Adrenal gland (tissue), 12 donors: ENCODE measurements around the gene PRKCE. TPM values are rescaled to one million over a fixed set of nuclear protein-coding genes. Genes with fewer than 3 reads are reported as not detected.
A peak's percentile ranks its signal among the peaks of the same experiment; 100 is the strongest.
"Not testable (repeated sequence)": the region's sequence is repeated elsewhere in the genome, so short reads cannot be mapped to it uniquely, and the experiment has no call there.

ENCODE experiments used
- DNase-seq, 7 donors: peaks; one replicate each; pipeline ENCODE4 v3.0.0-alpha.2; 2019 to 2020
- H3K27ac ChIP-seq, 5 donors: fragments of 200-600 bp; sonication (generic) in 4 of 5; 1 replicate in 3 of 5; 2 replicates in 2 of 5; pipeline versions ENCODE4 v1.5.1 to v1.8.0; 2016 to 2020; ENCODE audit warnings: mild to moderate bottlenecking in 1 of 5
- H3K27me3 ChIP-seq: fragments of 200-600 bp; 2 replicates; pipeline ENCODE4 v1.8.0; 2021
- H3K36me3 ChIP-seq, 2 donors: fragments of 200-600 bp; replicated peaks in 1 of 2; 1 replicate in 1 of 2; 2 replicates in 1 of 2; pipeline versions ENCODE4 v1.5.1 to v1.8.0; 2018 to 2022
- H3K4me1 ChIP-seq, 2 donors: fragments of 200-600 bp; replicated peaks in 1 of 2; 1 replicate in 1 of 2; 2 replicates in 1 of 2; pipeline versions ENCODE4 v1.5.1 to v1.8.0; 2018 to 2021
- H3K4me3 ChIP-seq, 4 donors: fragments of 200-600 bp; sonication (generic) in 3 of 4; one replicate each; pipeline ENCODE4 v1.5.1; 2016 to 2018
- H3K9me3 ChIP-seq, 3 donors: fragments of 200-600 bp; sonication (generic) in 1 of 3; replicated peaks in 1 of 3; 1 replicate in 2 of 3; 2 replicates in 1 of 3; pipeline versions ENCODE4 v1.5.1 to v1.8.0; 2016 to 2021
- CTCF ChIP-seq, 6 experiments: fragments of 450-650 bp in 4 of 6; fragments of 200-600 bp in 2 of 6; sonication (generic) in 1 of 6; IDR thresholded peaks; 1 replicate in 5 of 6; 2 replicates in 1 of 6; pipeline versions ENCODE4 v1.5.1 to v1.8.0; 2016 to 2021; ENCODE audit warnings: antibody characterized with exemption in 6 of 6, mild to moderate bottlenecking in 2 of 6, moderate library complexity in 1 of 6
- POLR2A ChIP-seq, 2 donors: fragments of 450-650 bp; IDR thresholded peaks; one replicate each; pipeline ENCODE4 v1.6.1; 2017; ENCODE audit warnings: antibody characterized with exemption in 2 of 2, mild to moderate bottlenecking in 2 of 2, moderate library complexity in 1 of 2
- WGBS, 4 donors: extraction: QIAGEN DNeasy Blood & Tissue Kit in 2 of 4; methylation state at CpG; one replicate each; pipeline versions ENCODE4 v1.1.5 to v1.1.7; 2013 to 2017; 5-methylcytosine and 5-hydroxymethylcytosine counted together
- intact Hi-C, 2 donors: fragments of 100-400 bp; cut with DNase I; formaldehyde crosslinking; loops; one replicate each; pipeline versions ENCODE4 v1.14.1 to v1.15.0; 2022 to 2023
- polyA plus RNA-seq, 3 donors: library from polyadenylated mRNA; stranded (reverse); fragments of 200-250 nt in 2 of 3; fragments of 350-450 nt in 1 of 3; fragmentation: Illumina TruSeq in 1 of 3; extraction: RNeasy Lipid Tissue Mini Kit (QIAGEN cat#74804) in 1 of 3; gene quantifications; one replicate each; pipeline ENCODE4 v1.2.3, GENCODE V29; 2013 to 2014
- total RNA-seq, 9 donors: library from RNA; depleted of rRNA in 4 of 9; stranded (reverse); fragments of >200 nt in 4 of 9; fragments of 120-200 nt in 1 of 9; fragmentation: NEBNext Ultra II Directional in 1 of 9; extraction: Animal tissue kit (Norgen Biotek cat#: 25700) in 1 of 9; gene quantifications; one replicate each; pipeline versions ENCODE4 v1.1.0 to v1.2.4, GENCODE V29; 2013 to 2023
- donor health status: healthy with polysubstance abuse.
- donor health status: Bipolar disorder and iron deficiency.
- donor health status: DM: yes; HTN: yes; CAD: no.
- donor health status: DM: no; HTN: no; CAD: no.
- donor health status: DM: no; HTN: no; CAD: no.
- donor health status: DM: yes; HTN: yes; CAD: no.

PRKCE gene
- total and polyA plus RNA-seq, 12 donors, result 1.9 to 19.2 (median 8.0) TPM

- Histone ChIP-seq H3K4me1 (peaks cover 5 to 17% of the 10 kb centered on the region in 2 donors), H3K4me3 (no peak overlapping the region), H3K27me3 (no peaks in the 10 kb centered on the region), H3K36me3 (no peaks in the 10 kb centered on the region), H3K27ac (no peak overlapping the region), H3K9me3 (no peaks in the 10 kb centered on the region)
- intact Hi-C loops, result no loop called here
- TF ChIP-seq CTCF (IDR thresholded peaks at IDR 0.05) (no peak), POLR2A (IDR thresholded peaks at IDR 0.05) (no peak)
- DNase-seq, result no peak
- 35 to 50% (median 43%) methylated on average over 3 of the region's 3 CpGs for WGBS, 4 donors
These were observed 203.9 kb downstream of the PRKCE start for GRCh38 chr2:45855374-45855773.

- Histone ChIP-seq H3K27ac (no peak overlapping the region), H3K36me3 (no peaks in the 10 kb centered on the region), H3K4me3 (no peak overlapping the region), H3K27me3 (no peaks in the 10 kb centered on the region), H3K4me1 (peaks cover 7 to 29% of the 10 kb centered on the region in 2 donors), H3K9me3 (no peaks in the 10 kb centered on the region)
- intact Hi-C loops, result no loop called here
- no peak for DNase-seq
- 84 to 97% (median 89%) methylated on average over 9 of the region's 9 CpGs for WGBS, 4 donors
- TF ChIP-seq POLR2A (IDR thresholded peaks at IDR 0.05) (no peak), CTCF (IDR thresholded peaks at IDR 0.05) (no peak)
These were observed 205.2 kb downstream of the PRKCE start for GRCh38 chr2:45856391-45857274.

GRCh38 chr2:45857275-45857609 lies 205.8 kb downstream of the PRKCE start:
- 74 to 95% (median 87%) methylated on average over 4 of the region's 4 CpGs for WGBS, 4 donors
- intact Hi-C loops, result no loop called here
- no peaks in the 10 kb centered on the region for H3K27me3 ChIP-seq
- no peaks in the 10 kb centered on the region for H3K9me3 ChIP-seq
- no peaks in the 10 kb centered on the region for H3K36me3 ChIP-seq
- no peak overlapping the region for H3K4me3 ChIP-seq
- no peak overlapping the region for H3K27ac ChIP-seq
- H3K4me1 ChIP-seq, result peaks cover 7 to 31% of the 10 kb centered on the region in 2 donors
- DNase-seq, result no peak
- TF ChIP-seq POLR2A (IDR thresholded peaks at IDR 0.05), result no peak
- TF ChIP-seq CTCF (IDR thresholded peaks at IDR 0.05), result no peak

GRCh38 chr2:45857867-45858520 lies 206.5 kb downstream of the PRKCE start:
- Histone ChIP-seq H3K27ac (no peak overlapping the region), H3K4me1 (peaks cover 7 to 31% of the 10 kb centered on the region in 2 donors), H3K4me3 (no peak overlapping the region), H3K27me3 (no peaks in the 10 kb centered on the region), H3K36me3 (no peaks in the 10 kb centered on the region), H3K9me3 (no peaks in the 10 kb centered on the region)
- WGBS, 4 donors, result 68 to 77% (median 71%) methylated on average over 11 of the region's 11 CpGs
- TF ChIP-seq POLR2A (IDR thresholded peaks at IDR 0.05) (no peak), CTCF (IDR thresholded peaks at IDR 0.05) (no peak)
- DNase-seq, result peak in 2 of 7 donors; percentile 25 to 72
- intact Hi-C loops, result no loop called here

- H3K9me3 ChIP-seq, H3K27ac ChIP-seq, DNase-seq, H3K4me3 ChIP-seq, H3K27me3 ChIP-seq, intact Hi-C loops, H3K36me3 ChIP-seq: not testable (repeated sequence)
- WGBS, 4 donors, result 71 to 95% (median 82%) methylated on average over 5 of the region's 5 CpGs
- peaks cover 7 to 31% of the 10 kb centered on the region in 2 donors for H3K4me1 ChIP-seq
These were observed 207.4 kb downstream of the PRKCE start for GRCh38 chr2:45858872-45859271.
